ENCODE results near the gene FECH.
"Not testable (repeated sequence)": the region's sequence is repeated elsewhere in the genome, so short reads cannot be mapped to it uniquely, and the experiment has no call there.

The FECH gene

DNA sequence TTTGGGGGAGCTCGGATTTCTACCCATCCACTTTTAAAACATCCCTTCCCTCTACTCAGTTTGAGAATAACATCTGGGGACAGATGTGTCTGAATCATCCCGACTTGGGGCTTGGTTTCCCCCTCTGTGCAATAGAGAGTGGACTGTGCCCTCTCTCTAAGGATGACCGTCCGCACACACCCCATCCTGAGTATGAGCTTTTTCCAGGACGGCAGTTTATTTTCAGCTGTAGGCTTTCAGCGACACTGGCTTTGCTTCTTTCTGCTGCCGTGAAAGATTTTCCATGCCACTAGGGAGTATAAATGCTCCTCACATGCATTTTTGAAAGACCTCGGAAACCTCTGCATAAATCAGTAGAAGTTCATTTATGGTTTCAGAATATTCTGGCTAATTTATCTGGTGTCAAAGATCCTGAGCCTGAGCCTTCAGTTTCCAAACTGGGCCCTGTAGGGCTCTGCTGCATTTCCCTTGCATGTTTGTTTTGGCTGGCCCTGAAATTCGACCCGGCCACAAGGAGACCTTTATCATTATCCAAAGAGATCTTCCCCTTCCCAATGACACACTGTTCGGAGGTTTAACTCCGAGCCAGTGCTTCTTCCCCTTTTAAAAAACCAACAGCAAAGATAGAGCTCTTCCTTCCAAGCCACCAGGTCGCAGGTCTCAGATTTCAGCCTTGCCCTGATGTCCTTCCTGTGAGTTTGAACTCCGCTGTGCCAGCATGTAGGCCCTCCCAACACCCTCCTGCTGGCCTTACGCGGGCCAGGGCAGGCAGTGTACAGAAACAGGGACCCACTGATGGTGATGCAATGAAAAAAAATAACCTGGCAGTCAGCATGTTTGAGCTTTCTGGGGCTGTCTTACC is 53.3 kb downstream of the FECH start:
- no peak for DNase-seq

DNA sequence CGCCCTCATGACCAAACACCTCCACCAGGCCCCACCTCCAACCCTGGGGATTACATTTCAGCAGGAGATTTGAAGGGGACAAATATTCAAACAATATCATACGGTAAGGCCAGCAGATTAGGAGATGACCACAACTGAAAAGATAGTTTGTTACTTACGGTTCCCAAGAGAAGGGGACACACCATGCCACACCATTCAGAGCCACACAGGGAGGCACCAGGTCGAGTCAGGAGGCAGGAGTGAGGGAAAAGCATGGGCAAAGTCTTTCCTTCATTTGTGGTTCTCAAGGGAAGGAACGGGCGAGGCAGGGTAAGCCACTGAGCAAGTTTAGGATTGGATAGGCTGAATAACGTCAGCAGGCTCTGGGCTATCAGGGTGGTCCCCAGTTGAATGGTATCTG is 57.4 kb downstream of the FECH start:
- DNase-seq: no peak

- DNase-seq: no peak
Observed at GRCh38 chr18:57527556-57528229, 58.8 kb downstream of the FECH start.

- no peak for DNase-seq
Observed at GRCh38 chr18:57523171-57523956, 63.1 kb downstream of the FECH start.

- DNase-seq: not testable (repeated sequence)
Observed at GRCh38 chr18:57522348-57522747, 64.2 kb downstream of the FECH start.

DNA sequence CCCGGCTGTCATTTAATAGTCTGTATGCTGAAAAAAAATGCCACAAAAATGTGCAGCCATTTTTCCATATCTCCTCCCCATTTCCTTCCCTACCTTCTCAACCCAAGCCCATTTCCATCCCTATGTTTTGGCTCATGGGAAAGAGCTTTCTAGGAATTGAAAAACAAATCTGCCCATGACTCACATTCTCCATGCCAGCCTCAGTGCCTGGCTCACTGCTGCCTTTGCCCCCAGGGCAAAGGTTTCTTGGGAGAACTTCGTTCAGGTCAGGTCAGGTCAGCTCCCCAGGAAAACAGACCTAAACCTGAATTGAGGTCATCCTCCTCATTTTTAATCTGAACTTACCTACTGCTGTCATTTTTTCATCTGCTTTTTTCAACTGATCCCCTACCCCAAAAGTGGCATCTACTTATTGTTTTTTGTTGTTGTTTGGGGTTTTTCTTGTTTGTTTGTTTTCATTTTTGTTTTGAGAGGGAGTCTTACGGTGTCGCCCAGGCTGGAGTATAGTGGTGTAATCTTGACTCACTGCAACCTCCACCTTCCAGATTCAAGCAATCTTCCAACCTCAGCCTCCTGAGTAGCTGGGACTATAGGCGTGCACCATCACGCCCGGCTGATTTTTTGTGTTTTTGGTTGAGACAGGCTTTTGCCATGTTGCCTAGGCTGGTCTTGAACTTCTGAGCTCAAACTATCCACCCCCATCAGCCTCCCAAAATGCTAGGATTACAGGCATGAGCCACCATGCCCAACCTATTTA is 66.7 kb downstream of the FECH start:
- DNase-seq: no peak

DNA sequence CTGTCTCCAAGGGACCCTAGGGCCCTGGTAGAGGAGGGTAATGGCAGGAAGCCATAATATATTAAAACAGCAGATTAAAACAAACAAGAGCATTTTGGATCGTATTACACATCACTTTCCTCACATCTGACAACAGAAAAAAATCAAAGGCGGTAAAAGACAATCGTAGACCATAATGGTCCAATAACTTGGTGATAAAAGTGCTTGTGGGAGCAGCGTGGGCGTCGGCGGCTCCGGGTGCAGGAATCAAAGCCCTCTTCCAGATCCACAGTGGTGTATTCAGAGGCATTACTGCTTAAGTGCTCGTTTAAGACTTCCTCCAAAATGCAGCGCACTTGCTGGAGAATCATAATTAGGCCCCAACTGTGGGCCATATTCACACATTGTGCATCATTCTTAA is 68.0 kb downstream of the FECH start:
- no peak for DNase-seq

- no peak for DNase-seq
Observed at GRCh38 chr18:57516056-57516455, 70.4 kb downstream of the FECH start.

DNA sequence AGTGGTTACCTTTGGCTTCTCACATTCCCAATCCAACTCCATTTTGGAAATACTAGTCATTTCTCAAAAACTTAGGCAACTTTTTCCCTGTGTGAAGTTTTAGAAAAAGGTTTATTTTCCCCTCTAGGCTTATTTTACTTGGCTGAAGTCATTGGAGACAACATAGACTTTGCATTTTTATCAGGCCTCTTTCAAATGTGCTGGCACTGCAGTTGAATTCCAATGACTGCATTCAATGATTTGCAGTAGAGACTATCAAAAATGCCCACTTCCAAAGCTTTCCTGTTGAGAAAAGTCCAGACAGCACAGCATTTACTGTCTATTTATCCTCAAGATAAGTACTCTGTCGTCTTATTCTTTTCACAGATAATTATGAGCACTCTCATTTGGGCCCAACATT is 81.3 kb downstream of the FECH start:
- DNase-seq: no peak

DNA sequence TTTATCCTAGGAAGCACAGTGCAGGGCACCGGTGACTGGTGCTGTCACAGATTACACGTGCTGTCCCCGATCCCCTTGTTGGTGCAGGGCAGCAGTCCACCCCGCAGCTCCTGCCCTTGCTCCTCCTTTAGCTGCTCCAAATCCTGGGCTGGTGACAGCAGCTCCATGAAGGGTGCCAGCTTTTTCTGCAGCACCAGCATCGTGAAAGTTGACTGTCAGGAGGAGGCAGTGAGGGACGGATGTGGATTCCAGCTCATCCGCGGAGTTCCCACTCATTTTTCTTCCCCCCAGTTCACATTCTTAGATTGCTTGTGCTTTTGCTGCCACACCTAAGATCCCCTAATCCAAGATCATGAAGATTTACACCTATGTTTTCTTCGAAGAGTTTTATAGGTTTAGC is 83.9 kb downstream of the FECH start:
- no peak for DNase-seq

GRCh38 chr18:57498682-57499256 is 87.7 kb downstream of the FECH start:
- DNase-seq: no peak

Measured in hypothalamus (tissue), 51 donors.